ENCODE measurements around the gene CTR9.

DNA sequence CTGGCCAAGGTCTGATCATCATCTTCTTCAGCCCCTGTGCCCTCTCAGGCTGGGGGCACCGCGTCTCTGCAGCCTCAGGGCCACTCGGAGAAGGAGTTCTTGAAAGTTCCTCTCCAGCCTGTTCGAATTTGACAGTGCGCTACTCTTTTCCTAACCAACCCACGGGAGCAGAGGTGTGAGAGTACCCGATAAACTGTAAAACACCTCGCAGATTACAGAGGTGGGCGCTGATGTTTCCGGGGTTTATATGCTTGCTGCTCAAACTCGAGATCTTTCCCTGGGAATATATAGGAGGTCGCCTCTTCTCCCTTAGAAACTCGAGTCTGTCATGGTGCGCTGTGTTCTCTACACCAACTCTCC, 515 bp downstream of the CTR9 start:
- TF ChIP-seq POLR2A (IDR thresholded peaks at IDR 0.05; ENCODE audit: low read depth, low read length) = no peak
- TF ChIP-seq TAF1 (IDR thresholded peaks at IDR 0.05; ENCODE audit: low read depth, low read length) = no peak
- no peak for TF ChIP-seq POLR2AphosphoS5 (IDR thresholded peaks at IDR 0.05; ENCODE audit: low read depth, low read length)
- no peak for TF ChIP-seq POU2F2 (IDR thresholded peaks at IDR 0.05; ENCODE audit: low read depth, low read length)
- no peak for TF ChIP-seq PAX5 (IDR thresholded peaks at IDR 0.05; ENCODE audit: insufficient read depth, low read length, severe bottlenecking)
